ENCODE measurements around the gene PDE4B.

The PDE4B gene

GRCh38 chr1:65792669-65793358, at the start of gene PDE4B:
PDE4B (plus strand) TSS chr1:65792895.
- DNase-seq = peak; percentile 65

GRCh38 chr1:65744731-65745130, 48.0 kb upstream of the PDE4B start:
- DNase-seq = no peak

- DNase-seq = no peak
Measured at GRCh38 chr1:65751961-65752360, 40.7 kb upstream of the PDE4B start.

- no peak for DNase-seq
Measured at GRCh38 chr1:65756616-65757015, 36.1 kb upstream of the PDE4B start.

- no peak for DNase-seq
Measured at GRCh38 chr1:65757531-65757930, 35.2 kb upstream of the PDE4B start.

GRCh38 chr1:65758128-65758527, 34.6 kb upstream of the PDE4B start:
- DNase-seq = no peak

- DNase-seq = no peak
Measured at GRCh38 chr1:65759516-65759915, 33.2 kb upstream of the PDE4B start.

- no peak for DNase-seq
Measured at GRCh38 chr1:65762081-65762862, 30.4 kb upstream of the PDE4B start.

GRCh38 chr1:65764052-65764451, 28.6 kb upstream of the PDE4B start:
- no peak for DNase-seq

GRCh38 chr1:65765631-65766030, 27.1 kb upstream of the PDE4B start:
- no peak for DNase-seq

GRCh38 chr1:65769636-65770035, 23.1 kb upstream of the PDE4B start:
- DNase-seq = no peak

- no peak for DNase-seq
Measured at GRCh38 chr1:65772607-65773006, 20.1 kb upstream of the PDE4B start.

- DNase-seq = no peak
Measured at GRCh38 chr1:65773391-65774123, 19.1 kb upstream of the PDE4B start.

GRCh38 chr1:65788762-65789161, 3.9 kb upstream of the PDE4B start:
- DNase-seq = no peak

GRCh38 chr1:65791396-65791795, 1.3 kb upstream of the PDE4B start:
- no peak for DNase-seq

- peak; percentile 71 for DNase-seq
Measured at GRCh38 chr1:65791801-65792668, 660 bp upstream of the PDE4B start.

GRCh38 chr1:65793359-65793732, 651 bp downstream of the PDE4B start:
- DNase-seq = peak; percentile 56

- DNase-seq = no peak
Measured at GRCh38 chr1:65795311-65795710, 2.6 kb downstream of the PDE4B start.

GRCh38 chr1:65799601-65800000, 6.9 kb downstream of the PDE4B start:
- DNase-seq = no peak

GRCh38 chr1:65804584-65804983, 11.9 kb downstream of the PDE4B start:
- DNase-seq = no peak

GRCh38 chr1:65812065-65812464, 19.4 kb downstream of the PDE4B start:
- DNase-seq = peak; percentile 78

- DNase-seq = peak; percentile 58
Measured at GRCh38 chr1:65813956-65814355, 21.3 kb downstream of the PDE4B start.

- no peak for DNase-seq
Measured at GRCh38 chr1:65814752-65815151, 22.1 kb downstream of the PDE4B start.

All from islet precursor cell (in vitro differentiated cells).